A549 (cell line): Measurements from ENCODE around the gene COG3.

Experiments
- CTCF ChIP-seq: fragments of >200 bp; sonication (Bioruptor Twin); formaldehyde crosslinking; IDR thresholded peaks from 3 replicates; pipeline ENCODE4 v1.5.1; 2016
- RCOR1 ChIP-seq: fragments of 150-350 bp; IDR thresholded peaks from 2 replicates; pipeline ENCODE4 v1.6.1; 2014; ENCODE audit warnings: antibody characterized with exemption, low read length, low read depth

DNA sequence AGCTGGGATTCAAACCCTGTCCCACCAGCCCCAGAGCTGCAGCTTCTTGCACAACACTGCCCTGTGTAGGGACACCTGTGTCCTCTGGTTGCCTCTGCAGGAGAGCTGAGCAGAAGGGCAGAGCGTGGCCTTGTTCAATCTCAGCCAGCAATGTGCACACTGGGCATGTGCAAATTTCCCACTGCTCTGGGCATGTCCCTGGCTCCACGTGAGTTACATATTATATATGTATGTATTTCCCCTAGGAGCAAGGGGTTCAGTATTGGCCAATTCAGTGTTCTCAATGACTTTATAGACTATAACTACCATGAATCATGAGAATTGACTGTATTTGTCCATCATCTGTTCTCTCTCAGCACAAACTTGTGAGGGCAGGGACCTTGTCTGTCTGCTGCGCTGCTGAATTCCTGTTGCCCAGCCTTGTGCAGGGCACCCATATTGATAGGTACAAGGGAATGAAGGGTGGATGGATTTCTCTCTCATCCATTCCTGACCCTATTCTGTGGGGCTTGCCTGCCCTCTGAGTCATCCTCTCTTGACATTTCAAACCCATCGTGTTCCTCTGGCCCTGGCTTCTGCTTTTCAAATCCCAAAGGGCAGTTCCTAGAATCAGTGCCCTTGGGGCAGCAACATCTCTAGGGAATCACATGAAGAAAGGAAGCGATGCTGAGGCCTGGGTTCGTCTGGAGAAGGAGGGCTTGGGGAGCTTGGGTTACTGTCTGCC lies 81.1 kb downstream of the COG3 start:
- TF ChIP-seq RCOR1 = no peak
- no peak for TF ChIP-seq CTCF
